HCT116 (cell line): Measurements from ENCODE around the gene GRK1. TPM values are rescaled to one million over a fixed set of nuclear protein-coding genes. Genes with fewer than 3 reads are reported as not detected.

Experiments
- ATAC-seq: fragments of 200-7000 bp; cut with Tn5 transposase; 2 replicates; pipeline ENCODE4 v1.9.1; 2020; ENCODE audit warnings: mild to moderate bottlenecking, moderate library complexity
- BruUV-seq: library from RNA; stranded (reverse); fragments of 400-500 nt; replicated peaks from 2 replicates; lab custom pipeline; 2021; lab: Mats Ljungman, UMichigan
- CTCF ChIA-PET: fragments of 300-600 bp; sonication (Branson Sonifier 250); formaldehyde crosslinking; loops from one replicate; lab custom pipeline; 2021; ENCODE audit warnings: antibody characterized with exemption; lab: Charles Lee
- POLR2A ChIA-PET: fragments of 300-600, 350-600 bp; sonication (Branson Sonifier 250); formaldehyde crosslinking; loops from one replicate; lab custom pipeline; 2021; ENCODE audit warnings: antibody characterized with exemption; lab: Charles Lee
- RAD21 ChIA-PET, 2 experiments: fragments of 300-600 bp; sonication (Branson Sonifier 250); formaldehyde crosslinking; loops; one replicate each; lab custom pipeline; 2023; ENCODE audit warnings: low total read pairs in 2 of 2; ENCODE audit not compliant: uncharacterized antibody in 2 of 2, unreplicated experiment in 2 of 2, low non-redundant PET in 1 of 2; lab: Charles Lee
- DNase-seq: peaks from one replicate; pipeline ENCODE4 v3.0.0-alpha.2; 2010; ENCODE audit warnings: low read depth, low spot score
- H2AFZ ChIP-seq: fragments of 200-600 bp; shearing (Covaris generic), sonication (generic); 2 replicates; pipeline ENCODE4 v1.6.1; 2017; ENCODE audit warnings: low read depth, mixed run types, mixed read lengths, antibody characterized with exemption, low read length; ENCODE audit not compliant: poor library complexity, severe bottlenecking
- H3K27ac ChIP-seq: 2 replicates; pipeline ENCODE4 v1.5.1; 2012; ENCODE audit warnings: low read depth, low read length
- H3K27me3 ChIP-seq: fragments of 200-600 bp; sonication (generic); 2 replicates; pipeline ENCODE4 v1.6.1; 2016; ENCODE audit warnings: mixed run types, low read length, mixed read lengths; ENCODE audit not compliant: insufficient read depth
- H3K36me3 ChIP-seq, 2 experiments: fragments of 200-500 bp in 1 of 2; fragments of 200-600 bp in 1 of 2; sonication (Bioruptor generic) in 1 of 2; sonication (generic) in 1 of 2; 2 replicates each; pipeline versions ENCODE4 v1.5.1 to v1.6.1; 2014 to 2016; ENCODE audit warnings: low read length in 2 of 2, inconsistent platforms in 1 of 2, mixed read lengths in 1 of 2, mixed run types in 1 of 2; ENCODE audit not compliant: insufficient read depth in 2 of 2, control insufficient read depth in 1 of 2
- H3K4me1 ChIP-seq, 2 experiments: fragments of 200-600 bp in 1 of 2; sonication (generic) in 1 of 2; 2 replicates each; pipeline versions ENCODE4 v1.5.1 to v1.6.1; 2012 to 2017; ENCODE audit warnings: low read length in 2 of 2, inconsistent platforms in 1 of 2, mild to moderate bottlenecking in 1 of 2, mixed read lengths in 1 of 2, mixed run types in 1 of 2, moderate library complexity in 1 of 2; ENCODE audit not compliant: insufficient read depth in 2 of 2, control insufficient read depth in 1 of 2
- H3K4me2 ChIP-seq: fragments of 200-600 bp; sonication (generic); 2 replicates; pipeline ENCODE4 v1.6.1; 2017; ENCODE audit warnings: mixed run types, low read length, mixed read lengths
- H3K4me3 ChIP-seq, 2 experiments: fragments of 200-600 bp in 1 of 2; sonication (generic) in 1 of 2; replicated peaks in 1 of 2; 2 replicates each; pipeline ENCODE4 v1.5.1; 2011 to 2016; ENCODE audit warnings: low read length in 2 of 2, control low read depth in 1 of 2, low read depth in 1 of 2, mild to moderate bottlenecking in 1 of 2, mixed read lengths in 1 of 2, mixed run types in 1 of 2
- H3K79me2 ChIP-seq: fragments of 200-600 bp; sonication (generic); 2 replicates; pipeline ENCODE4 v1.6.1; 2017; ENCODE audit warnings: mild to moderate bottlenecking, mixed run types, low read length, moderate library complexity, mixed read lengths; ENCODE audit not compliant: insufficient read depth
- H3K9ac ChIP-seq: fragments of 200-600 bp; sonication (generic); 2 replicates; pipeline ENCODE4 v1.6.1; 2016; ENCODE audit warnings: low read length, mixed read lengths
- H3K9me2 ChIP-seq: fragments of 200-600 bp; sonication (generic), shearing (Covaris generic); 2 replicates; pipeline ENCODE4 v1.6.1; 2017; ENCODE audit warnings: mixed run types, mild to moderate bottlenecking, moderate library complexity; ENCODE audit not compliant: insufficient read depth
- H3K9me3 ChIP-seq, 2 experiments: fragments of 200-500 bp in 1 of 2; fragments of 200-600 bp in 1 of 2; sonication (Bioruptor generic) in 1 of 2; sonication (generic) in 1 of 2; 2 replicates each; pipeline ENCODE4 v1.6.1; 2014 to 2017; ENCODE audit warnings: low read length in 2 of 2, mixed read lengths in 2 of 2, inconsistent platforms in 1 of 2, low read depth in 1 of 2, mild to moderate bottlenecking in 1 of 2, mixed run types in 1 of 2, moderate library complexity in 1 of 2; ENCODE audit not compliant: control insufficient read depth in 1 of 2, insufficient read depth in 1 of 2
- H4K20me1 ChIP-seq: fragments of 200-600 bp; sonication (generic), shearing (Covaris generic); 2 replicates; pipeline ENCODE4 v1.6.1; 2017; ENCODE audit warnings: mixed run types, mild to moderate bottlenecking, moderate library complexity; ENCODE audit not compliant: insufficient read depth
- POLR2AphosphoS5 ChIP-seq: IDR thresholded peaks from 2 replicates; pipeline ENCODE4 v1.6.1; 2011; ENCODE audit warnings: mild to moderate bottlenecking, low read depth, low read length, moderate library complexity
- SRF ChIP-seq: IDR thresholded peaks from 2 replicates; pipeline ENCODE4 v1.6.1; 2012; ENCODE audit warnings: low read depth
- TCF7L2 ChIP-seq: IDR thresholded peaks from 2 replicates; pipeline ENCODE4 v1.7.0; 2011; ENCODE audit warnings: borderline replicate concordance, inconsistent platforms; ENCODE audit not compliant: insufficient read depth, insufficient read length; ENCODE audit errors: extremely low read depth
- intact Hi-C: fragments of 100-400 bp; cut with micrococcal nuclease; formaldehyde crosslinking; loops from 2 replicates; pipeline ENCODE4 v1.10.0; 2022
- total RNA-seq: library from RNA; stranded (reverse); gene quantifications from one replicate; pipeline ENCODE4 v1.2.1, GENCODE V29; 2021; ENCODE audit not compliant: unreplicated experiment
- TF ChIP-seq, protein P1 (sequence below): IDR thresholded peaks from 2 replicates; pipeline ENCODE4 v1.6.1; 2012; ENCODE audit warnings: low read depth

Gene GRK1
- total RNA-seq, 1 experiment from 2014 or later, result not detected

DNA sequence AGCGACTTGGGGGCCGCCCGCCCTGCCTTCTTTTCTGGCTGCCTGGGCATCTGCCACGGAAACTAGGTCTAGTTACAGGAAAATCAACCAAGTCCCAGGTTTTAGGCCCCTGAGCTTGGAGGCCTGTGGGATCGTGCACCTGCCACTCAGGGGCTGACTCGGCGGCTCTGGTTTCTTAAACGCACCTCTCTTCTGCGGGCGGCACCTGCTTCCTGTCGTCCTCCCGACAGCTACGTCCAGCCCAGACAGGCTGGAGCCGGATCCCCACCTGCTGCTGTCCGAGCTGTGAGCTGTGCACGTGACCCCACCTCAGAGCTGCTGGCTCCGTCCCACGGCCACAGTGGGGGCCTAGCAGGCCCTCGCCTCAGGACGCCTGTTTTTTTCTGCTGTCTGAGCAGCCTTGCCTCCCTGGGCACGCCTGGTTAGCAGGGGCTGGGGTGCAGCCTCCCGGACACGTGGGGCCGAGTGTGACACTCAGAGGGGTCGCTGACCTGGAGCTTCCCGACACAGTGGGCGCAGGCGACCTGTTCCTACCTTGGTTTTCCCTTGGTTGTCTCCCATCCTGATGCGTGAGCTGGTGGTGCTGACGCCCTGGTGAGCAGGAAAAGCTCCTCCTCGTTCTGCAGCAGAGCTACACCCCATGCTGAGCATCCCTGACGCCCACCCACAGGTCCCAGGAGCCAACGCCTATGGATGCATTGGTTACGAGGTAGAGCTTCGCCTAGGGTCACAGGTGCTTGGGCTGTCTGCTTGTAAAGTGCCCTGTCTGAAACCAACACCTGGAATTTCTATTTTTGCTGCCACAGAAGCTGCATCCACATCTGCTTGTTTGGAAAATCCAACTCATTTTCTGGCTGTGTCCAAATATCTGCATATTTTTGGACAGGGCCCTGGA lies 109.5 kb downstream of the GRK1 start (continued):
- no peak for TF ChIP-seq POLR2AphosphoS5

DNA sequence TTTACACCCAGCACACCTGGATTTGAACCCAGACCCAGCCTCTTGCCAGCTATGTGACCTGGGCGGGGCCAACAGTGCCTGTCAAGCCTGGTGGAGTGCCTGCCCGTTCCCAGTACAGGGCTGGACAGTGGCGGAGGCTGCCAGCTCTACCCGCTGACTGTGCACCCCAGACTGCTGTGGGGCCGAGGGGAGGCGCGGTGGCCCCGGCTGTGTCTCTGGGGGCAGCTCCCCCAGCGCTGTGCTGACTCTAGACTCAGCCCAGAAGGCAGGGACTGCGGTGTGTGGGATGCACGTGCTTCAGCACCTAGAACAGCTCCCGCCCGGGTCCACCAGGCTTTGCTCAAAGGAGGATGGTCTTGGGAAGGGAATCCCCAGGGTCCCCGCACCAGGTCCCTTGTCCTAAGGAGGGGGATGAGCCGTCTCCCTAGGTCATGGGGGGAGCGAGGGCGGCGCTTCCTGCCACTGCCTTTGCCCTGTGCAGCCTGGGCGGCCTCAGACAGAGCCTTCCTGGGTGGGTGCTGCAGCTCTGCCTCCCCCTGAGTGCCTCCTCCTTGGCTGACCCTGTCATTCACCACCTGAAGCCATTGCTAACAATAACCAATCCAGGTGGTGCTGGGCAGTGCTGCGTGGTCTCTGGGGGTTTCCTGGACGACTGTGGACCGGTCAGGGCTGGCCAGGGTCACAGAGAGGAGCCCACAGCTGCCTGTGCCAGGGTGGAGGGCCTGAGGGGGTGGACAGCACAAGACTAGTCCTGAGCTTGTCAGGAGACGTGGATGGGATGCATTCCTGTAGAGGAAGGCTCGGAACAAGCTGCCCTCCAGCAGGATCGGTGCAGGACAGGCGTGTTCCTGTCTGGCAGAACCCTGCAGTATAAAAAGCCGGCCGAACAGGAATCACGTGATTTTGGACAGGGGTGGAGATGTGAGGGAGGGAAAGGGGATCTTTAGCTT lies 110.6 kb downstream of the GRK1 start:
- Histone ChIP-seq H3K9ac (no peak overlapping the region), H3K4me1 (peaks cover 0 to 8% of the 10 kb centered on the region in 2 experiments; a peak in 2 of 4 replicates), H3K36me3 (no peaks in the 10 kb centered on the region), H4K20me1 (no peaks in the 10 kb centered on the region), H3K9me3 (no peaks in the 10 kb centered on the region), H3K4me3 (no peak overlapping the region), H3K27ac (no peak overlapping the region), H3K79me2 (no peaks in the 10 kb centered on the region)
- RAD21 ChIA-PET, result no interaction called here
- TF ChIP-seq SRF (no peak), TCF7L2 (no peak)
- TF ChIP-seq, protein P1, sequence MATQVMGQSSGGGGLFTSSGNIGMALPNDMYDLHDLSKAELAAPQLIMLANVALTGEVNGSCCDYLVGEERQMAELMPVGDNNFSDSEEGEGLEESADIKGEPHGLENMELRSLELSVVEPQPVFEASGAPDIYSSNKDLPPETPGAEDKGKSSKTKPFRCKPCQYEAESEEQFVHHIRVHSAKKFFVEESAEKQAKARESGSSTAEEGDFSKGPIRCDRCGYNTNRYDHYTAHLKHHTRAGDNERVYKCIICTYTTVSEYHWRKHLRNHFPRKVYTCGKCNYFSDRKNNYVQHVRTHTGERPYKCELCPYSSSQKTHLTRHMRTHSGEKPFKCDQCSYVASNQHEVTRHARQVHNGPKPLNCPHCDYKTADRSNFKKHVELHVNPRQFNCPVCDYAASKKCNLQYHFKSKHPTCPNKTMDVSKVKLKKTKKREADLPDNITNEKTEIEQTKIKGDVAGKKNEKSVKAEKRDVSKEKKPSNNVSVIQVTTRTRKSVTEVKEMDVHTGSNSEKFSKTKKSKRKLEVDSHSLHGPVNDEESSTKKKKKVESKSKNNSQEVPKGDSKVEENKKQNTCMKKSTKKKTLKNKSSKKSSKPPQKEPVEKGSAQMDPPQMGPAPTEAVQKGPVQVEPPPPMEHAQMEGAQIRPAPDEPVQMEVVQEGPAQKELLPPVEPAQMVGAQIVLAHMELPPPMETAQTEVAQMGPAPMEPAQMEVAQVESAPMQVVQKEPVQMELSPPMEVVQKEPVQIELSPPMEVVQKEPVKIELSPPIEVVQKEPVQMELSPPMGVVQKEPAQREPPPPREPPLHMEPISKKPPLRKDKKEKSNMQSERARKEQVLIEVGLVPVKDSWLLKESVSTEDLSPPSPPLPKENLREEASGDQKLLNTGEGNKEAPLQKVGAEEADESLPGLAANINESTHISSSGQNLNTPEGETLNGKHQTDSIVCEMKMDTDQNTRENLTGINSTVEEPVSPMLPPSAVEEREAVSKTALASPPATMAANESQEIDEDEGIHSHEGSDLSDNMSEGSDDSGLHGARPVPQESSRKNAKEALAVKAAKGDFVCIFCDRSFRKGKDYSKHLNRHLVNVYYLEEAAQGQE, result peak; percentile 57
- TF ChIP-seq, all 23 proteins: peak for 1
- ChIA-PET CTCF (no interaction called here), POLR2A (no interaction called here)
- Histone ChIP-seq H2AFZ (no peak overlapping the region), H3K4me2 (no peak overlapping the region), H3K27me3 (no peaks in the 10 kb centered on the region), H3K9me2 (no peaks in the 10 kb centered on the region)
- intact Hi-C loops, result no loop called here
- no TSS peak for BruUV-seq
- no peak for DNase-seq
- peak; percentile 61 for ATAC-seq
